Fibroblast of lung (primary cell): ENCODE measurements around the gene C3orf33. TPM values are rescaled to one million over a fixed set of nuclear protein-coding genes. Genes with fewer than 3 reads are reported as not detected.
A peak's percentile ranks its signal among the peaks of the same experiment; 100 is the strongest.

Source experiments
- DNase-seq, 2 donors: peaks; one replicate each; pipeline versions ENCODE4 v3.0.0 to v3.0.0-alpha.2; 2010; ENCODE audit warnings: low read depth in 2 of 2
- H2AFZ ChIP-seq: 2 replicates; pipeline ENCODE4 v1.5.1; 2012; ENCODE audit warnings: low read length, control low read depth, inconsistent platforms
- H3K27ac ChIP-seq: 2 replicates; pipeline ENCODE4 v1.5.1; 2011; ENCODE audit warnings: low read length, control low read depth; ENCODE audit not compliant: insufficient read depth
- H3K27me3 ChIP-seq: 2 replicates; pipeline ENCODE4 v1.5.1; 2011; ENCODE audit warnings: mild to moderate bottlenecking, low read length; ENCODE audit not compliant: control insufficient read depth, insufficient read depth
- H3K36me3 ChIP-seq: 2 replicates; pipeline ENCODE4 v1.5.1; 2011; ENCODE audit warnings: low read length; ENCODE audit not compliant: control insufficient read depth, insufficient read depth
- H3K4me1 ChIP-seq: 2 replicates; pipeline ENCODE4 v1.5.1; 2011; ENCODE audit warnings: low read length; ENCODE audit not compliant: control insufficient read depth, insufficient read depth; ENCODE audit errors: extremely low read depth
- H3K4me2 ChIP-seq: 2 replicates; pipeline ENCODE4 v1.5.1; 2011; ENCODE audit warnings: low read length, control low read depth; ENCODE audit not compliant: insufficient read depth; ENCODE audit errors: extremely low read depth
- H3K4me3 ChIP-seq, 4 experiments: fragments of 200-600 bp in 1 of 4; sonication (generic) in 1 of 4; replicated peaks in 1 of 4; 2 replicates each; pipeline ENCODE4 v1.5.1; 2011 to 2016; ENCODE audit warnings: low read length in 4 of 4, low read depth in 3 of 4, mild to moderate bottlenecking in 3 of 4, control low read depth in 2 of 4, inconsistent platforms in 1 of 4, mixed read lengths in 1 of 4; ENCODE audit not compliant: insufficient read depth in 1 of 4; ENCODE audit errors: control extremely low read depth in 1 of 4
- H3K79me2 ChIP-seq: 2 replicates; pipeline ENCODE4 v1.5.1; 2012; ENCODE audit warnings: mild to moderate bottlenecking, low read length, inconsistent platforms; ENCODE audit not compliant: control insufficient read depth, insufficient read depth
- H3K9ac ChIP-seq: 2 replicates; pipeline ENCODE4 v1.5.1; 2011; ENCODE audit warnings: mild to moderate bottlenecking, low read length, control low read depth; ENCODE audit not compliant: insufficient read depth
- H3K9me3 ChIP-seq: 2 replicates; pipeline ENCODE4 v1.5.1; 2012; ENCODE audit warnings: low read depth, low read length; ENCODE audit not compliant: control insufficient read depth, insufficient read depth
- H4K20me1 ChIP-seq: 2 replicates; pipeline ENCODE4 v1.5.1; 2011; ENCODE audit warnings: low read length; ENCODE audit not compliant: control insufficient read depth, insufficient read depth; ENCODE audit errors: extremely low read depth
- CTCF ChIP-seq, 2 donors: IDR thresholded peaks in 1 of 2; conservative IDR thresholded peaks in 1 of 2; 1 replicate in 1 of 2; 2 replicates in 1 of 2; pipeline ENCODE4 v1.5.1; 2011 to 2012; ENCODE audit warnings: low read length in 2 of 2, control low read depth in 1 of 2, inconsistent platforms in 1 of 2, low read depth in 1 of 2, mild to moderate bottlenecking in 1 of 2
- EZH2 ChIP-seq: IDR thresholded peaks from 2 replicates; pipeline ENCODE4 v1.5.1; 2012; ENCODE audit warnings: low read length, control low read depth, mild to moderate bottlenecking; ENCODE audit errors: missing control alignments
- polyA plus RNA-seq, 2 donors: library from polyadenylated mRNA; depleted of rRNA in 1 of 2; stranded (reverse) in 1 of 2; unstranded in 1 of 2; fragments of >200 nt; gene quantifications; 2 replicates each; pipeline ENCODE4 v1.2.1, GENCODE V29; 2011 to 2012; ENCODE audit warnings: missing spikeins in 1 of 2
- total RNA-seq: library from RNA; depleted of rRNA; stranded (reverse); fragments of >200 nt; gene quantifications from 2 replicates; pipeline ENCODE4 v1.2.1, GENCODE V29; 2014

The C3orf33 gene
- total and polyA plus RNA-seq, 2 donors (not counting 1 experiment from before 2014, with no cell fraction given): 3.3 to 3.6 TPM

DNA sequence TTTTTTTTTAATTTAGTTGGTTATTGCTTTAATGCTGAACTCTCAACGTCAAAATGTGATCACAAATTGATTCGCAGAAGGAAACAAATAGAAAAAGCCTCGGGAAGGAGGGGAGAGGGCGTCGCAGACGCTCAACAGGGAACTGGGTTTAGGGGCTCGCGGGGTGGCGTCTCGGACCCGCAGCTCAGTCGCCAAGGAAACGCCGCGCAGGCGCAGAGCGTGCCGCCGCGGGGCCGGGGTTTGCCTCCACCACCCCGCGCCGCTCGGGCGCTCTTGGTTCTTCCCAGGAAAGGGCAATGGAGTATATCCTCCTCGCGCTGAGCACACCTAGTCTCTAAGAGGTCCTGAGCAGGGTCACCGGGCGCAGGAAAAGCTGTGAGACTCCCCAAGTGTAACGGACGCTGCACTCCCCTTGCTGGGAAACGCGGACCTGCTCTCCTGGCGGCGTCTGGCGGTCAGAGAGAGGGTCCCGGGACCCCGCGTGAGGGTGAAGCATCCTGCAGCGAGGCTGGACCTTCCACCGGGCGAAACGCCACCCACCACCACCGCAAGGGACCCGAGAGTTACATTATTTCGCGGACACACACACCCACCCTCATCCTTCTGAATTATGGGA, 62.0 kb downstream of the C3orf33 start:
- H3K9me3 ChIP-seq: no peaks in the 10 kb centered on the region
- H3K4me2 ChIP-seq: peak overlapping the region; percentile 98
- no peaks in the 10 kb centered on the region for H3K79me2 ChIP-seq
- H3K9ac ChIP-seq: no peak overlapping the region
- H3K36me3 ChIP-seq: no peaks in the 10 kb centered on the region
- H3K4me1 ChIP-seq: peaks cover 2% of the 10 kb centered on the region
- no peak overlapping the region for H3K27ac ChIP-seq
- H4K20me1 ChIP-seq: no peaks in the 10 kb centered on the region
- H3K4me3 ChIP-seq: peak overlapping the region; percentile 67 to 85 (median 75)
- H3K27me3 ChIP-seq: no peaks in the 10 kb centered on the region
- DNase-seq: no peak
- peak overlapping the region; percentile 93 for H2AFZ ChIP-seq
- TF ChIP-seq EZH2: no peak
- TF ChIP-seq CTCF (conservative IDR thresholded peaks at IDR 0.05 in 1 of 2, IDR thresholded peaks at IDR 0.05 in 1 of 2; ENCODE audit: low read depth in 1 of 2, low read length in 2 of 2): peak in 1 of 2 donors; percentile 4

DNA sequence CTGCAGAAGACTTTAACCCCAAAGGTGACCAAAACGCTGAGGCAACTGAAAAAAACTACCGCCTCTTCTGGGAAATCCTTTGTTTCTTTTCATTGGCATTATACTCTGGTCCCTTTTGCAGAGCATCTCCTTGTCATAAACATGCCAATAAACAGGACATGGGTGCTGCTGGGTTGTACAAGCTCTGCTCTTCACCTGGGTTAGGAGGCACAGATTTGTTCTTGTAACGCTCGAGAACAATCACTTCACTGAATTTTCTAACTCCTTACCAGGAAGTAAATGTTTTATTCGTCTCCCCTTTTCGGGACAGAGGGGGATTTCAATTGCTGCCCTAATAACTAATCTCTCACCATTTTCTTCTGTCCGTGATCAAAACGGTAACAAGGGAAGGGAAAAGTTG, 62.5 kb downstream of the C3orf33 start:
- Histone ChIP-seq H3K27ac (no peak overlapping the region), H3K27me3 (no peaks in the 10 kb centered on the region), H3K79me2 (no peaks in the 10 kb centered on the region), H3K4me3 (peak overlapping the region; percentile 67 to 85 (median 75)), H3K9me3 (no peaks in the 10 kb centered on the region), H3K4me2 (peak overlapping the region; percentile 98), H4K20me1 (no peaks in the 10 kb centered on the region), H3K36me3 (no peaks in the 10 kb centered on the region), H3K4me1 (peaks cover 2% of the 10 kb centered on the region), H3K9ac (no peak overlapping the region), H2AFZ (peak overlapping the region; percentile 93)
- no peak for DNase-seq
- no peak for TF ChIP-seq CTCF (conservative IDR thresholded peaks at IDR 0.05 in 1 of 2, IDR thresholded peaks at IDR 0.05 in 1 of 2; ENCODE audit: low read depth in 1 of 2, low read length in 2 of 2)
- TF ChIP-seq EZH2: no peak

- Histone ChIP-seq H3K9ac (no peak overlapping the region), H3K27ac (no peak overlapping the region), H3K9me3 (no peaks in the 10 kb centered on the region), H3K4me2 (no peak overlapping the region), H3K79me2 (no peaks in the 10 kb centered on the region), H3K27me3 (no peaks in the 10 kb centered on the region), H3K4me1 (peaks cover 2% of the 10 kb centered on the region), H3K4me3 (no peak overlapping the region), H3K36me3 (no peaks in the 10 kb centered on the region), H2AFZ (no peak overlapping the region), H4K20me1 (no peaks in the 10 kb centered on the region)
- TF ChIP-seq CTCF (conservative IDR thresholded peaks at IDR 0.05 in 1 of 2, IDR thresholded peaks at IDR 0.05 in 1 of 2; ENCODE audit: low read depth in 1 of 2, low read length in 2 of 2): no peak
- TF ChIP-seq EZH2: no peak
- no peak for DNase-seq
These were observed 63.6 kb downstream of the C3orf33 start for GRCh38 chr3:155742349-155742965.
